HG03457 (cell line): ENCODE measurements around the gene CFAP73.
"Not testable (repeated sequence)": the region's sequence is repeated elsewhere in the genome, so short reads cannot be mapped to it uniquely, and the experiment has no call there.

ENCODE experiments used
- ATAC-seq: cut with Tn5 transposase; IDR thresholded peaks from one replicate; pipeline ENCODE4 v1.9.1; 2021; ENCODE audit warnings: moderate number of reproducible peaks; ENCODE audit not compliant: unreplicated experiment

CFAP73 gene

GRCh38 chr12:113185180-113186032 is 35.9 kb downstream of the CFAP73 start, which contains the start of the genes DDX54 and RITA1:
Gene DDX54, minus strand, starts transcription at chr12:113185478. Its CDS starts 27 bp downstream, at chr12:113185451.
Gene RITA1, plus strand, starts transcription at chr12:113185721. Its CDS starts 1,026 bp downstream, at chr12:113186747.
- peak; percentile 42 for ATAC-seq

- ATAC-seq, result no peak
Measured at GRCh38 chr12:113186033-113186365, 36.5 kb downstream of the CFAP73 start.

GRCh38 chr12:113186666-113187325 is 37.3 kb downstream of the CFAP73 start:
- ATAC-seq, result no peak

GRCh38 chr12:113189361-113189760 is 39.8 kb downstream of the CFAP73 start:
- ATAC-seq, result no peak

GRCh38 chr12:113190761-113191160 is 41.2 kb downstream of the CFAP73 start:
- ATAC-seq, result no peak

GRCh38 chr12:113191227-113191626 is 41.7 kb downstream of the CFAP73 start:
- no peak for ATAC-seq

GRCh38 chr12:113194971-113195391 is 45.5 kb downstream of the CFAP73 start:
- no peak for ATAC-seq

GRCh38 chr12:113195598-113195997 is 46.1 kb downstream of the CFAP73 start:
- ATAC-seq, result no peak

GRCh38 chr12:113196582-113196981 is 47.1 kb downstream of the CFAP73 start:
- no peak for ATAC-seq

- ATAC-seq, result peak; percentile 75
Measured at GRCh38 chr12:113196990-113197389, 47.5 kb downstream of the CFAP73 start.

- no peak for ATAC-seq
Measured at GRCh38 chr12:113197518-113198077, 48.1 kb downstream of the CFAP73 start.

GRCh38 chr12:113198296-113198695 is 48.8 kb downstream of the CFAP73 start:
- no peak for ATAC-seq

- ATAC-seq, result no peak
Measured at GRCh38 chr12:113200021-113200797, 50.7 kb downstream of the CFAP73 start.

GRCh38 chr12:113201187-113202177 is 52.0 kb downstream of the CFAP73 start:
- no peak for ATAC-seq

- no peak for ATAC-seq
Measured at GRCh38 chr12:113202300-113203075, 53.0 kb downstream of the CFAP73 start.

GRCh38 chr12:113203852-113204760 is 54.6 kb downstream of the CFAP73 start:
- no peak for ATAC-seq

GRCh38 chr12:113204804-113205203 is 55.3 kb downstream of the CFAP73 start:
- no peak for ATAC-seq

- not testable (repeated sequence) for ATAC-seq
Measured at GRCh38 chr12:113206802-113207201, 57.3 kb downstream of the CFAP73 start.
